Fibroblast of lung (primary cell): Measurements from ENCODE around the gene HOXC11. TPM values are rescaled to one million over a fixed set of nuclear protein-coding genes. Genes with fewer than 3 reads are reported as not detected.

Experiments used
- DNase-seq, 2 donors: peaks; one replicate each; pipeline versions ENCODE4 v3.0.0 to v3.0.0-alpha.2; 2010; ENCODE audit warnings: low read depth in 2 of 2
- H2AFZ ChIP-seq: 2 replicates; pipeline ENCODE4 v1.5.1; 2012; ENCODE audit warnings: low read length, control low read depth, inconsistent platforms
- H3K27ac ChIP-seq: 2 replicates; pipeline ENCODE4 v1.5.1; 2011; ENCODE audit warnings: low read length, control low read depth; ENCODE audit not compliant: insufficient read depth
- H3K27me3 ChIP-seq: 2 replicates; pipeline ENCODE4 v1.5.1; 2011; ENCODE audit warnings: mild to moderate bottlenecking, low read length; ENCODE audit not compliant: control insufficient read depth, insufficient read depth
- H3K36me3 ChIP-seq: 2 replicates; pipeline ENCODE4 v1.5.1; 2011; ENCODE audit warnings: low read length; ENCODE audit not compliant: control insufficient read depth, insufficient read depth
- H3K4me1 ChIP-seq: 2 replicates; pipeline ENCODE4 v1.5.1; 2011; ENCODE audit warnings: low read length; ENCODE audit not compliant: control insufficient read depth, insufficient read depth; ENCODE audit errors: extremely low read depth
- H3K4me2 ChIP-seq: 2 replicates; pipeline ENCODE4 v1.5.1; 2011; ENCODE audit warnings: low read length, control low read depth; ENCODE audit not compliant: insufficient read depth; ENCODE audit errors: extremely low read depth
- H3K4me3 ChIP-seq, 4 experiments: fragments of 200-600 bp in 1 of 4; sonication (generic) in 1 of 4; replicated peaks in 1 of 4; 2 replicates each; pipeline ENCODE4 v1.5.1; 2011 to 2016; ENCODE audit warnings: low read length in 4 of 4, low read depth in 3 of 4, mild to moderate bottlenecking in 3 of 4, control low read depth in 2 of 4, inconsistent platforms in 1 of 4, mixed read lengths in 1 of 4; ENCODE audit not compliant: insufficient read depth in 1 of 4; ENCODE audit errors: control extremely low read depth in 1 of 4
- H3K79me2 ChIP-seq: 2 replicates; pipeline ENCODE4 v1.5.1; 2012; ENCODE audit warnings: mild to moderate bottlenecking, low read length, inconsistent platforms; ENCODE audit not compliant: control insufficient read depth, insufficient read depth
- H3K9ac ChIP-seq: 2 replicates; pipeline ENCODE4 v1.5.1; 2011; ENCODE audit warnings: mild to moderate bottlenecking, low read length, control low read depth; ENCODE audit not compliant: insufficient read depth
- H3K9me3 ChIP-seq: 2 replicates; pipeline ENCODE4 v1.5.1; 2012; ENCODE audit warnings: low read depth, low read length; ENCODE audit not compliant: control insufficient read depth, insufficient read depth
- H4K20me1 ChIP-seq: 2 replicates; pipeline ENCODE4 v1.5.1; 2011; ENCODE audit warnings: low read length; ENCODE audit not compliant: control insufficient read depth, insufficient read depth; ENCODE audit errors: extremely low read depth
- EZH2 ChIP-seq: IDR thresholded peaks from 2 replicates; pipeline ENCODE4 v1.5.1; 2012; ENCODE audit warnings: low read length, control low read depth, mild to moderate bottlenecking; ENCODE audit errors: missing control alignments
- polyA plus RNA-seq, 2 donors: library from polyadenylated mRNA; depleted of rRNA in 1 of 2; stranded (reverse) in 1 of 2; unstranded in 1 of 2; fragments of >200 nt; gene quantifications; 2 replicates each; pipeline ENCODE4 v1.2.1, GENCODE V29; 2011 to 2012; ENCODE audit warnings: missing spikeins in 1 of 2
- total RNA-seq: library from RNA; depleted of rRNA; stranded (reverse); fragments of >200 nt; gene quantifications from 2 replicates; pipeline ENCODE4 v1.2.1, GENCODE V29; 2014
- TF ChIP-seq, protein P1 (sequence below), 2 donors: IDR thresholded peaks in 1 of 2; conservative IDR thresholded peaks in 1 of 2; 1 replicate in 1 of 2; 2 replicates in 1 of 2; pipeline ENCODE4 v1.5.1; 2011 to 2012; ENCODE audit warnings: low read length in 2 of 2, control low read depth in 1 of 2, inconsistent platforms in 1 of 2, low read depth in 1 of 2, mild to moderate bottlenecking in 1 of 2

The HOXC11 gene
- total and polyA plus RNA-seq, 2 donors (not counting 1 experiment from before 2014, with no cell fraction given): not detected

DNA sequence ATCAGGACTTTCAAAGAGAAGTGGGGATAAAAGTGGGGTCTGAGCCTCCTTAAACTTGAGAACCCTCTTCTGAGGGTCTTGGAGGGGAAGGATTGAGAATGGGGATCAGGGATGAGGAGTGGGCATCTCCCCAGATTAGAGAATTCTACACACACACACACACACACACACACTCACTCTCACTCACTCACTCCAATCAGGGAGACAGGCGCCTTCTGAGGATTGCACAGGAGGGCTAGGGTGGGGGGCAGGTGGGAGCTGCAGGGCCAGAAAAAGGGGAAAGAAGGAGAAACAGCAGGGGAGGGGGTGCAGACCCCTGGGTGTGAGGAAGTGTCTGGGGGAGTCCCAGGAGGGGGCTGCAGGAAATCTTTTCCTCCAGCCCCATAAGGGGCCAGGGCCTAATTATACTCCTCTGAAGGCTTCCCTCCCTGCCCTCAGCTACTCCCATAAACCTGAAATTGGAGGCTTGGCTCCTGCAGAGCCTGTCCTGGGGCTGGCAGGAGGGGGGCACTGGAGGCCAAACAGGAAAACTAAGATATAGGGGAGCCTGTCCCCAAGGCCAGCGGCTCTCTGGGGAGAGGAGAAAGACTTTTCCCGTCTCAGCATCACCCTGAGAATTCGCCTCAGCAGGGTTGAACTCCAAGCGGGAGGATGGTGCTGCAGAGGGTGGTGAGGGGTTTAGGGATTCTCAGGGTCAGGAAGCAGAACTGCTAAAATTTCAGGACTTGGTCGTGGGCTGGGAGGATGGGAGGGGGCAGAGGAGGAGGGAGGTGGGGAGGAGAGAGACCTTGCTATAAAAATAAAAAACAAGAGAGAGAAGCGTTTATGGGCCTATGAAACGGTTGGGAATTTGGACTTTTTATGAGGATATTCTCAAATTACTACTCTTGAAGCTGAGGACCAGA is 28.6 kb downstream of the HOXC11 start:
- no peak overlapping the region for H3K4me2 ChIP-seq
- TF ChIP-seq EZH2: no peak
- TF ChIP-seq, protein P1, sequence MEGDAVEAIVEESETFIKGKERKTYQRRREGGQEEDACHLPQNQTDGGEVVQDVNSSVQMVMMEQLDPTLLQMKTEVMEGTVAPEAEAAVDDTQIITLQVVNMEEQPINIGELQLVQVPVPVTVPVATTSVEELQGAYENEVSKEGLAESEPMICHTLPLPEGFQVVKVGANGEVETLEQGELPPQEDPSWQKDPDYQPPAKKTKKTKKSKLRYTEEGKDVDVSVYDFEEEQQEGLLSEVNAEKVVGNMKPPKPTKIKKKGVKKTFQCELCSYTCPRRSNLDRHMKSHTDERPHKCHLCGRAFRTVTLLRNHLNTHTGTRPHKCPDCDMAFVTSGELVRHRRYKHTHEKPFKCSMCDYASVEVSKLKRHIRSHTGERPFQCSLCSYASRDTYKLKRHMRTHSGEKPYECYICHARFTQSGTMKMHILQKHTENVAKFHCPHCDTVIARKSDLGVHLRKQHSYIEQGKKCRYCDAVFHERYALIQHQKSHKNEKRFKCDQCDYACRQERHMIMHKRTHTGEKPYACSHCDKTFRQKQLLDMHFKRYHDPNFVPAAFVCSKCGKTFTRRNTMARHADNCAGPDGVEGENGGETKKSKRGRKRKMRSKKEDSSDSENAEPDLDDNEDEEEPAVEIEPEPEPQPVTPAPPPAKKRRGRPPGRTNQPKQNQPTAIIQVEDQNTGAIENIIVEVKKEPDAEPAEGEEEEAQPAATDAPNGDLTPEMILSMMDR (conservative IDR thresholded peaks at IDR 0.05 in 1 of 2, IDR thresholded peaks at IDR 0.05 in 1 of 2; ENCODE audit: low read depth in 1 of 2, low read length in 2 of 2): no peak
- H3K36me3 ChIP-seq: no peaks in the 10 kb centered on the region
- peaks cover 77% of the 10 kb centered on the region for H3K27me3 ChIP-seq
- no peak overlapping the region for H3K4me3 ChIP-seq
- H3K9ac ChIP-seq: no peak overlapping the region
- H3K27ac ChIP-seq: no peak overlapping the region
- H3K9me3 ChIP-seq: no peaks in the 10 kb centered on the region
- no peak overlapping the region for H2AFZ ChIP-seq
- no peaks in the 10 kb centered on the region for H3K4me1 ChIP-seq
- no peak for DNase-seq
- no peaks in the 10 kb centered on the region for H3K79me2 ChIP-seq
- H4K20me1 ChIP-seq: no peaks in the 10 kb centered on the region

DNA sequence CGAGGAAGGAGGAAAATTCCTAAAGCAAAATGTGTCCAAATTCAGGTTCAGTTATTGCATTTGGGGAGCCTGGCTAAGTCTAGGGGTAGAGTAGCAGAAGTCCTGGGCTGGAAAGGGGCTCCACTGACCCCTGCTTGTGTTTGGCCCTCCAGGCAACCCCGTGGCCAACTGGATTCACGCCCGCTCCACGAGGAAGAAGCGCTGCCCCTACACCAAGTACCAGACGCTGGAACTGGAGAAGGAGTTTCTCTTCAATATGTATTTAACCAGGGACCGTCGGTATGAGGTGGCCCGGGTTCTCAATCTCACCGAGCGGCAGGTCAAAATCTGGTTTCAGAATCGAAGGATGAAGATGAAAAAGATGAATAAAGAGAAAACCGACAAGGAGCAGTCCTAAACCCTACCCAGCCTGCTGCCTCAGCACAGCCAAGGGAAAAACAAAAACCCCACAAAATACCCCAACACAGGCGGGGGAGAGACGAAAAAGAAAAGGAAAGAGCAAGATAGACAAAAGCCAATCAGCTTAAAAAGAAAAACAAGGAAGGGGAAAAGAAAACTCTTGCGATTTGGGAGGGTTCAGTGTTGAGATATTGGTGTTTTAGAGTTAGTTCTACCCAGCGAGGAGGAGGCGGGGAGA is 29.5 kb downstream of the HOXC11 start:
- Histone ChIP-seq H3K36me3 (no peaks in the 10 kb centered on the region), H3K27ac (no peak overlapping the region), H3K9ac (no peak overlapping the region), H3K9me3 (no peaks in the 10 kb centered on the region), H2AFZ (no peak overlapping the region), H4K20me1 (no peaks in the 10 kb centered on the region), H3K27me3 (peaks cover 78% of the 10 kb centered on the region), H3K4me1 (no peaks in the 10 kb centered on the region), H3K4me2 (no peak overlapping the region), H3K79me2 (no peaks in the 10 kb centered on the region), H3K4me3 (no peak overlapping the region)
- DNase-seq: no peak
- TF ChIP-seq, protein P1 (conservative IDR thresholded peaks at IDR 0.05 in 1 of 2, IDR thresholded peaks at IDR 0.05 in 1 of 2; ENCODE audit: low read depth in 1 of 2, low read length in 2 of 2): no peak
- peak; percentile 25 for TF ChIP-seq EZH2

DNA sequence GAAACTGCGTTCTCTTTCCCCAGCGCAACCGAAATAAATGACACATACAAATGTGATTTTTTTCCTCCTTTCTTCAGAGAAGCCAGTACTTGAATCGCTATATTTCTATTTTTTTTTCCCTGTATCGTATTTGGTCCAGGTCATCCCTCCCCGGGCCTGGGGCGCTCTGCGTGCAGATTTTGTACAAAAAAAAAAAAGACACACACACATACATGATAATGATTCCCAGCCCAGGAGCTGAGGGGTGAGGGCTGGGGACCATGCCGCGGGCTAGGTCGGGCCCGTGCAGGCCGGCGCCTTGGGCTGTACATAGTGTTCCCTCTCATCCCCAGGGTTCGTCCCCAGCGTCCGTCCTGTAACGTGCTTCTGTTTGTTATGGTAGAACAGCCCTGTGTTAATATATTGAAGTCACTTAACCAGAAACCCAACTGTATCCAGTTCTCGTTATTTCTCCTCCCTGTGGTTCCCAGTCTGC is 30.0 kb downstream of the HOXC11 start:
- TF ChIP-seq, protein P1 (conservative IDR thresholded peaks at IDR 0.05 in 1 of 2, IDR thresholded peaks at IDR 0.05 in 1 of 2; ENCODE audit: low read depth in 1 of 2, low read length in 2 of 2): no peak
- TF ChIP-seq EZH2: peak; percentile 59
- no peaks in the 10 kb centered on the region for H3K36me3 ChIP-seq
- H3K4me1 ChIP-seq: no peaks in the 10 kb centered on the region
- H3K27me3 ChIP-seq: peaks cover 77% of the 10 kb centered on the region
- H3K9ac ChIP-seq: no peak overlapping the region
- DNase-seq: no peak
- no peaks in the 10 kb centered on the region for H4K20me1 ChIP-seq
- no peaks in the 10 kb centered on the region for H3K79me2 ChIP-seq
- no peak overlapping the region for H2AFZ ChIP-seq
- no peaks in the 10 kb centered on the region for H3K9me3 ChIP-seq
- no peak overlapping the region for H3K27ac ChIP-seq
- no peak overlapping the region for H3K4me3 ChIP-seq
- no peak overlapping the region for H3K4me2 ChIP-seq
